Tibial nerve (tissue), 4 donors: ENCODE data around the gene ING2.

Experiments used
- EP300 ChIP-seq, 2 donors: sonication (generic); formaldehyde crosslinking; IDR thresholded peaks; one replicate each; pipeline ENCODE4 v1.6.1; 2017; ENCODE audit warnings: antibody characterized with exemption in 2 of 2, mild to moderate bottlenecking in 1 of 2
- POLR2A ChIP-seq, 2 donors: fragments of 450-650 bp; IDR thresholded peaks; one replicate each; pipeline ENCODE4 v1.6.1; 2017; ENCODE audit warnings: antibody characterized with exemption in 2 of 2, mild to moderate bottlenecking in 2 of 2, moderate library complexity in 2 of 2
- TF ChIP-seq, protein P1 (sequence below), 5 experiments: fragments of 200-600 bp in 3 of 5; fragments of 450-650 bp in 2 of 5; sonication (generic) in 3 of 5; IDR thresholded peaks; one replicate each; pipeline ENCODE4 v1.5.1; 2016 to 2019; ENCODE audit warnings: antibody characterized with exemption in 5 of 5, mild to moderate bottlenecking in 3 of 5, moderate library complexity in 2 of 5

DNA sequence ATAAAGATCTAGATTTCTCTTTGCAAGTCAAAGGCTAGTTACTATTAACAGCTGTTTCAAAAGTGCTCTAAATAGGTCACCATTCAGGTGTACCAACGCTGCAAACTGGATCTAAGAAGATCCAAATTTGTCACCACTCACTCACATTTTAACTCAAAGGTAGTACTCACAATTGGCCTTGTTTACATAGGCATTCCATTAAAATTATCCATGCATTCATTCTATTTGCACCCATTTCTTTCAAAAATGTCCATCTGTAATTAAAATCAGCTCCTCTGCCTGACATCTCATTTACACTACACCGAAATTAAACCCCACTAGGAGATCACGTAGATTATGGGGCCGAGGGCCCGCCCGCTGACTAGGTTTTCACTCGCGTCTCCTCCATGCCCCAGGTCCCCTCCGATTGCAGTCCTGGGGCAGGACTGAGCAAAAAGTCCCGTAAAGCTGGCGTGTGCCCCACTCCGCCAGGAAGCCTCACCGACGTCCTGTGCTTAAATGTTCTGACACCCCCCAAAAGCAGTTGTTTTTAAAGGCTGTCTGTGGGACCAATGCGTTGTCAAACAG, 1.3 kb upstream of the ING2 start:
- TF ChIP-seq, protein P1, sequence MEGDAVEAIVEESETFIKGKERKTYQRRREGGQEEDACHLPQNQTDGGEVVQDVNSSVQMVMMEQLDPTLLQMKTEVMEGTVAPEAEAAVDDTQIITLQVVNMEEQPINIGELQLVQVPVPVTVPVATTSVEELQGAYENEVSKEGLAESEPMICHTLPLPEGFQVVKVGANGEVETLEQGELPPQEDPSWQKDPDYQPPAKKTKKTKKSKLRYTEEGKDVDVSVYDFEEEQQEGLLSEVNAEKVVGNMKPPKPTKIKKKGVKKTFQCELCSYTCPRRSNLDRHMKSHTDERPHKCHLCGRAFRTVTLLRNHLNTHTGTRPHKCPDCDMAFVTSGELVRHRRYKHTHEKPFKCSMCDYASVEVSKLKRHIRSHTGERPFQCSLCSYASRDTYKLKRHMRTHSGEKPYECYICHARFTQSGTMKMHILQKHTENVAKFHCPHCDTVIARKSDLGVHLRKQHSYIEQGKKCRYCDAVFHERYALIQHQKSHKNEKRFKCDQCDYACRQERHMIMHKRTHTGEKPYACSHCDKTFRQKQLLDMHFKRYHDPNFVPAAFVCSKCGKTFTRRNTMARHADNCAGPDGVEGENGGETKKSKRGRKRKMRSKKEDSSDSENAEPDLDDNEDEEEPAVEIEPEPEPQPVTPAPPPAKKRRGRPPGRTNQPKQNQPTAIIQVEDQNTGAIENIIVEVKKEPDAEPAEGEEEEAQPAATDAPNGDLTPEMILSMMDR (IDR thresholded peaks at IDR 0.05), result no peak
- TF ChIP-seq POLR2A (IDR thresholded peaks at IDR 0.05) (no peak), EP300 (IDR thresholded peaks at IDR 0.05) (no peak)
